NCI-H1417 (cell line): ENCODE data around the gene OPCML.
A peak's percentile ranks its signal among the peaks of the same experiment; 100 is the strongest.

Experiments
- DNase-seq, 3 experiments: peaks; one replicate each; lab custom pipeline; 2025; lab: John Stamatoyannopoulos, UW

OPCML gene

GRCh38 chr11:132982772-132983640 lies 549.3 kb downstream of the OPCML start:
- peak in 1 of 3 experiments; percentile 45 for DNase-seq

GRCh38 chr11:132981131-132981956 lies 551.0 kb downstream of the OPCML start:
- no peak for DNase-seq

- peak in 2 of 3 experiments; percentile 39 to 83 for DNase-seq
Observed at GRCh38 chr11:132980670-132981069, 551.6 kb downstream of the OPCML start.

- no peak for DNase-seq
Observed at GRCh38 chr11:132977746-132978145, 554.6 kb downstream of the OPCML start.

GRCh38 chr11:132977241-132977640 lies 555.1 kb downstream of the OPCML start:
- peak in 2 of 3 experiments; percentile 44 to 82 for DNase-seq

GRCh38 chr11:132976115-132976514 lies 556.2 kb downstream of the OPCML start:
- DNase-seq, result peak in 1 of 3 experiments; percentile 30

- DNase-seq, result no peak
Observed at GRCh38 chr11:132973686-132974085, 558.6 kb downstream of the OPCML start.

GRCh38 chr11:132972565-132972964 lies 559.7 kb downstream of the OPCML start:
- DNase-seq, result no peak

- no peak for DNase-seq
Observed at GRCh38 chr11:132971351-132971750, 561.0 kb downstream of the OPCML start.

- DNase-seq, result no peak
Observed at GRCh38 chr11:132969892-132970291, 562.4 kb downstream of the OPCML start.

GRCh38 chr11:132962041-132962440 lies 570.3 kb downstream of the OPCML start:
- peak in 1 of 3 experiments; percentile 45 for DNase-seq

GRCh38 chr11:132961453-132961852 lies 570.8 kb downstream of the OPCML start:
- DNase-seq, result no peak

GRCh38 chr11:132960273-132961078 lies 571.8 kb downstream of the OPCML start:
- DNase-seq, result no peak

GRCh38 chr11:132959693-132960092 lies 572.6 kb downstream of the OPCML start:
- DNase-seq, result no peak

- no peak for DNase-seq
Observed at GRCh38 chr11:132957881-132958280, 574.4 kb downstream of the OPCML start.

GRCh38 chr11:132948252-132948651 lies 584.0 kb downstream of the OPCML start:
- DNase-seq, result no peak

GRCh38 chr11:132944569-132944944 lies 587.7 kb downstream of the OPCML start:
- DNase-seq, result no peak

- DNase-seq, result peak in 2 of 3 experiments; percentile 80 to 83
Observed at GRCh38 chr11:132943706-132944568, 588.4 kb downstream of the OPCML start.

GRCh38 chr11:132943357-132943705 lies 589.0 kb downstream of the OPCML start:
- peak in 1 of 3 experiments; percentile 76 for DNase-seq

- peak in 2 of 3 experiments; percentile 49 to 59 for DNase-seq
Observed at GRCh38 chr11:132942611-132943356, 589.5 kb downstream of the OPCML start.
